Stimulated activated CD4-positive, alpha-beta T cell treated with anti-CD3 and anti-CD28 coated beads, Interleukin-2, amount 100 ng/mL, for 48 hours (primary cell): ENCODE data around the gene RHOT1.
"Not testable (repeated sequence)": the region's sequence is repeated elsewhere in the genome, so short reads cannot be mapped to it uniquely, and the experiment has no call there.

Source experiments
- DNase-seq, 2 donors: peaks; one replicate each; pipeline ENCODE4 v3.0.0-alpha.2; 2020

The RHOT1 gene

DNA sequence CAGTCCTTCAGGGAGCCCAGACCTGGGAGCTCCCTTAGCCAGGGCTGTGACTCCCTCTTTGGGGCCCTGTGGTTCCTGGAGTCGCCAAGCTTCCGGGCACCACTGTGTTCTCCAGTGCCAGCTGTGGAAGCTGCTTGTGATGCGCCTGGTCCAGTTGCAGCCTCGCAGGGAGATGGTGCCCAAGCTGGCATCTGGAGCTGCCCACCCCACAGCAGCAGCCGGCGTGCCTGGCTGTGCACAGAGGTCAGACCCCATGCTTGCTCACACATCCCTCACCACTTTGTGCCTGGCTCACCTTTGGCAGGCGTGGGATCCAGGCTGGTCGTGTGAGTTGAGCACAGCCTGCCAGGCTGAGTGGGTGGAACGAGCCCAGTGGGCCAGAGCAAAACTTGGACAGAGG is 18.2 kb downstream of the RHOT1 start:
- DNase-seq, result no peak

- DNase-seq, result no peak
Observed at GRCh38 chr17:32161029-32161428, 18.7 kb downstream of the RHOT1 start.

- DNase-seq, result no peak
Observed at GRCh38 chr17:32161506-32162365, 19.4 kb downstream of the RHOT1 start.

- no peak for DNase-seq
Observed at GRCh38 chr17:32174889-32175288, 32.6 kb downstream of the RHOT1 start.

DNA sequence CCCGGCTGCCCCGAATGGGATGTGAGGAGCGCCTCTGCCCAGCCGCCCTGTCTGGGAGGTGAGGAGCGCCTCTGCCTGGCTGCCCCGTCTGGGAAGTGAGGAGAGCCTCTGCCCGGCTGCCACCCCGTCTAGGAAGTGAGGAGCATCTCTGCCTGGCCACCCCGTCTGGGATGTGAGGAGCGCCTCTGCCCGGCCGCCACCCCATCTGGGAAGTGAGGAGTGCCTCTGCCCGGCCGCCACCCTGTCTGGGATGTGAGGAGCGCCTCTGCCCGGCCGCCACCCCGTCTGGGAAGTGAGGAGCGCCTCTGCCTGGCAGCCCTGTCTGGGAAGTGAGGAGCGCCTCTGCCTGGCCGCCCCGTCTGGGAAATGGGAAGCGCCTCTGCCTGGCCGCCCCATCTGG is 36.4 kb downstream of the RHOT1 start:
- not testable (repeated sequence) for DNase-seq

GRCh38 chr17:32179103-32179502 is 36.8 kb downstream of the RHOT1 start:
- DNase-seq, result not testable (repeated sequence)

DNA sequence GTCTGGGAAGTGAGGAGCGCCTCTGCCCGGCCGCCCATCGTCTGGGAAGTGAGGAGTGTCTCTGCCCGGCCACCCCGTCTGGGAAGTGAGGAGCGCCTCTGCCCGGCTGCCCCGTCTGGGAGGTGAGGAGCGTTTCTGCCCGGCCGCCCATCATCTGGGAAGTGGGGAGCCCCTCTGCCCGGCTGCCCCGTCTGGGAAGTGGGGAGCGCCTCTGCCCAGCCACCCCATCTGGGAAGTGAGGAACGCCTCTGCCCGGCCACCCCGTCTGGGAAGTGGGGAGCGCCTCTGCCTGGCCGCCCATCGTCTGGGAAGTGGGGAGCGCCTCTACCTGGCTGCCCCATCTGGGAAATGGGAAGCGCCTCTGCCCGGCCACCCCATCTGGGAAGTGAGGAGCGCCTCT is 37.2 kb downstream of the RHOT1 start:
- DNase-seq, result not testable (repeated sequence)

- DNase-seq, result not testable (repeated sequence)
Observed at GRCh38 chr17:32180262-32180661, 38.0 kb downstream of the RHOT1 start.

DNA sequence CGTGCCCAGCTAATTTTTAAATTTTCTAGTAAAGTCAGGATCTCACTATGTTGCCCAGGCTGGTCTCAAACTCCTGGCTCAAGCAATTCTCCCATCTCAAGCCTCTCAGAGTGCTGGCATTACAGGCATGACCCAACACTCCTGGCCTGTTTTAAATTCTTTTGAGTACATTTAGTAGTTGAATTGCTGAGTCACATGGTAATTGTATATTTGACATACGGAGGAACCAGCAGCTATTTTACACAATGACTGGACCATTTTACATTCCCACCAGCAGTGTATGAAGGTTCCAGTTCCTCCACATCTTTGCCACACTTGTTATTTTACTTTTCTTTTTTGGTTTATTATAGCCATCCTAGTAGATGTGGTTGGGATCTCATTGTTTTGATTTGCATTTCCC is 43.6 kb downstream of the RHOT1 start:
- DNase-seq, result no peak

- DNase-seq, result no peak
Observed at GRCh38 chr17:32187271-32187670, 45.0 kb downstream of the RHOT1 start.

DNA sequence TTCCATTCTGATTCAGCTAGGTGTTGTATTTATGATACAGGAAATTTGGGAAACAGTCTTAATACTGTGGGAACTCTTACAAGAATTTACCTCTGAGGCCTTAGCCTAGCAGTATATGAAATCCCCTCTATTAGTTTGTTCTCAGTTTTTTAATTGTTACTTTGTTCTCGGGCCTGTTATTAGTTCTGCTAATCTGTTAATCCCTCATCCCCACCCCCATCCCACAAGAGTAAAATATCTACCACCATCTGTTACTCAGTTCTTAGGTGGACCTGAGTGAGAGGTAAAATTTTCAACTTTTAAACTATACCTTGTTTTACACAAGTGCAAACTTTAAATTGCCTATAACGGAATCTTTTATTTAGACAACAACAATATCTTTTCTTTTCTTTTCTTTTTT is 47.0 kb downstream of the RHOT1 start:
- DNase-seq, result no peak

GRCh38 chr17:32191306-32191705 is 49.0 kb downstream of the RHOT1 start:
- no peak for DNase-seq

- DNase-seq, result no peak
Observed at GRCh38 chr17:32192379-32192778, 50.1 kb downstream of the RHOT1 start.

DNA sequence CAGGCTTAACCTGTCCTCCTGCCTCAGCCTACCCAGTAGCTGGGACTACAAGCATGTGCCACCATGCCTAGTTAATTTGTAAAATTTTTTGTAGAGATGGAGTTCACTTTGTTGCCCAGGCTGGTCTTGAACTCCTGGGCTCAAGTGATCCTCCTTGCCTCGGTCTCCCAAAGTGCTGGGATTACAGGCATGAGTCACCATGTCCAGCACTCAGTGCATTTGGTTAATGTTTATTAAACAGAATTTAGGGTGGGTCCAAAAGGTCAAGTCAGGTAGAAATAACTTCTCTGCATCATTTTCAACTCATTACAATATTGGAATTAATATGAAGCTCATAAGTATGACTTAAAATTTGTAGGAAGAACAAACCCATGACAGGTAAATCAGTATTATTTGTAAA is 55.7 kb downstream of the RHOT1 start:
- DNase-seq, result no peak

DNA sequence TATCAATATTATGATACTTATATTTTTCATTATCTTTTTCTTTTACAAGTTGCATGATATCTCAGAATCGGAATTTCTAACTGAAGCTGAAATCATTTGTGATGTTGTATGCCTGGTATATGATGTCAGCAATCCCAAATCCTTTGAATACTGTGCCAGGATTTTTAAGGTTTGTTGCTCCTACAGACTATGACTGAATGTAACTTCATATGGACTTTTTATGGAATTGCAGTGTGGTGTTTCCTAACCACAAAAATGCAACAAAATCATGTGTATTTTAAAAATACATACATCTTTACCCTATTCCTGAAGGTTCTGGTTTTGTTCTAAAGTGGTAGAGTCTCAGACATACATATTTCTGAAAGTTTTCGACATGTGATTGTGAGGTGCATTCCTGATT is 64.6 kb downstream of the RHOT1 start:
- no peak for DNase-seq

GRCh38 chr17:32208436-32208835 is 66.1 kb downstream of the RHOT1 start:
- DNase-seq, result no peak

- no peak for DNase-seq
Observed at GRCh38 chr17:32209608-32210007, 67.3 kb downstream of the RHOT1 start.

GRCh38 chr17:32211671-32212070 is 69.4 kb downstream of the RHOT1 start:
- no peak for DNase-seq

DNA sequence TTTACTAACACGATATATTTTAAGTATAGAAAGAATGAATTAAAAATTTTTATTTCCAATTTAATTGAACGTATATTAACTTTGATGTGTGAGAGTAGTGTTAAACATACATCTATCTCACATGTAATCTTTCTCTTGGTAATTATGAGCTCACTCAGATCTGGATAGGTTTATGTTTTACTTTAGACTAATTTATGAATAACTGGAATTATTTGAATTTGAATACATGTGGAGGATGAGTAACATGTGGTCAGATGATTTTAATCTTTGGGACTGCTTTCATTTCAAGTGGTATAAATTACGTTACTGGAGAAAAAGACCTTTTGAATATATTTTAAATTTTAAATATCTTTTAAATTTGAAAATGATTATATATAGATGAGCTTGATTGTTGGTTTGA is 73.4 kb downstream of the RHOT1 start:
- no peak for DNase-seq

DNA sequence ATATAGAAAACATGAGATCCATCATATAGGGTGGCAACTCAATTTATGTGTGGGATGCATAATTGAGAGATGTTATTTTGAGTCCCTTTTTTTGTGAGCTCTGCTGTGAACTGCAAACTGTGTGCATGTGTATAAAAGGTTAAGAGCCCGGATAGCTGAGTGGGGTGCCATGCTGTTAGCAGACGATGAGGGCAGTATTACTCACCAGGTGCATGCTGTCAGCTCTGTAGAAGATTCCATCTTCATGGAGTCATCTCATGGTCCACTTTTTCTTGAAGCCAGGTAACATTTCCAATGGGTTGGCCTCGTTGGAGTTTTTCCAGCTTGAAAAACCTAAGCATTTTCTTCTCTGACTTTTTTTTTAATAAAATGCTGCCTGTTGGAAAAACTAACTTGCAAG is 80.3 kb downstream of the RHOT1 start:
- no peak for DNase-seq

DNA sequence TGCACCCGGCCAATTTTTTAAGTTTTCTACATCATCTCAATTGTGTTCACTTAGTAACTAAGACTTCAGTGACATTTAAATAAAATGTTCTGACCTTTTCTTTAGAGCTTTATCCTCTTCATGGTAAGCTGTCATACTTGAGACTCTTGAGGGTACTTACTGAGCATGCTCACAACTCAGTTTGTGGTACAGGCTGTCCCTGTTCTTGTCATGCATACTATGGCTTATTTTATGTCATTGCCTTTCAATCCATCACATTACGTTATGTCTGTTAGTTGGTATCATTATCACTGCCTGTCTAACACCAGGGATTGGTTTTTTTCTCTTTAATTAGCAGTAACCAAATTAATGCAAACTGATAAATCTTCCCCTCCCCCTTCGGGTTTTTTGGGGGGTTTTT is 81.4 kb downstream of the RHOT1 start:
- DNase-seq, result no peak

- no peak for DNase-seq
Observed at GRCh38 chr17:32226886-32227285, 84.6 kb downstream of the RHOT1 start.

DNA sequence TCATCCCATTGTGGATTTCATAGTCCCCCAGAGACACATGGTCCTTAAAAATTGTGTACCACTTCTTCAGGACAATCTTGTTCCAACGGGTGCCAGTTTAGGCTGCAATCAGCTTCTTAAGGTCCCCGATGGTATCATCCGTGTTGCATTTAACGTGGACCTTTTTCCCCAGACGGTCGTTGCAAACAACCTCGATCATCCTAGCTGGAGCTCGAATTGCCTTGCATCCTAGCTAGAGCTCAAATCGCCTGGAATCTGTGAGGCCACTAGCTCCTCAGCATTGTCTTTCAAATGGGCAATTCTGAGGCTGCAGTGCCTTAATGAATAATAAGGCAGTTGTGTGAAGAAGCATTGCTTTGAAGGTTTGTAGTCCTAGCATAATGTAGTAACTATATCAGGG is 85.6 kb downstream of the RHOT1 start:
- no peak for DNase-seq

DNA sequence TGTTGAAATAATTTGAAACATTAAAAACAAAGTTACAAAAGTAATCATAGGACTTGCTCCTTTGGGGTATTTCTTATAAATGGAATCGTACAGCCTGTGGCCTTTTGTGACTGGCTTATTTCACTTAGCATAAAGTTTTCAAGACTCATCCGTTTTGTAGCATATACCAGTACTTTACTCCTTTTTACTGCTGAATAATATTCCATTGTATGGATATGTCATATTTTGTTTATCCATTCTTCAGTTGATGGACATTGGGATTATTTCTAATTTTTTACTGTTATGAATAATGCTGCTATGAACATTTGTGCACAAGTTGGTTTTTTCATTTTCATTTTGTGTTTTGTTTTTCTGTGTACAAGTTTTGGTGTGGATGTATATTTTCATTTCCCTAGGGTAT is 93.3 kb downstream of the RHOT1 start:
- no peak for DNase-seq

DNA sequence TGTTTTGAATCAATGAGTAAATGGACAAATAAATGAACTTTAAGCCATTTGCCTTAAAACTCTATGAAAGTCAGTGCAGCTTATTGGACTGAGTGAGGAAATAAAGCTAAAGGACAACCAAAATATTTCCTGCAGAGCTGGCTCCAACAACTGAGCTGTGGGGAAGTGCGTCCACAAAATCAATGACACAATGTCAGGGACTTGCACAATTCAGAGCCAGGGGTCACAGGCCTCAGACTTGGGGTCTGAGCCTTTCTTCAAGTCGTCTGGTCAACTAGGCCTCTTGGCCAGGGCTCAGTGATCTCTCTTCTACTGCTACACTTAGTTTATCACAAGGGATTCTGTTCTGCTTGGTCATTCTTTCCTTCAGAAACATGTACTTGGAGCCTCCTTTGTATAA is 97.2 kb downstream of the RHOT1 start:
- DNase-seq, result no peak
